Fibroblast of lung (primary cell): ENCODE measurements around the gene APC2. TPM values are rescaled to one million over a fixed set of nuclear protein-coding genes. Genes with fewer than 3 reads are reported as not detected.

Experiments
- DNase-seq, 2 donors: peaks; one replicate each; pipeline versions ENCODE4 v3.0.0 to v3.0.0-alpha.2; 2010; ENCODE audit warnings: low read depth in 2 of 2
- H2AFZ ChIP-seq: 2 replicates; pipeline ENCODE4 v1.5.1; 2012; ENCODE audit warnings: low read length, control low read depth, inconsistent platforms
- H3K27ac ChIP-seq: 2 replicates; pipeline ENCODE4 v1.5.1; 2011; ENCODE audit warnings: low read length, control low read depth; ENCODE audit not compliant: insufficient read depth
- H3K27me3 ChIP-seq: 2 replicates; pipeline ENCODE4 v1.5.1; 2011; ENCODE audit warnings: mild to moderate bottlenecking, low read length; ENCODE audit not compliant: control insufficient read depth, insufficient read depth
- H3K36me3 ChIP-seq: 2 replicates; pipeline ENCODE4 v1.5.1; 2011; ENCODE audit warnings: low read length; ENCODE audit not compliant: control insufficient read depth, insufficient read depth
- H3K4me1 ChIP-seq: 2 replicates; pipeline ENCODE4 v1.5.1; 2011; ENCODE audit warnings: low read length; ENCODE audit not compliant: control insufficient read depth, insufficient read depth; ENCODE audit errors: extremely low read depth
- H3K4me2 ChIP-seq: 2 replicates; pipeline ENCODE4 v1.5.1; 2011; ENCODE audit warnings: low read length, control low read depth; ENCODE audit not compliant: insufficient read depth; ENCODE audit errors: extremely low read depth
- H3K4me3 ChIP-seq, 4 experiments: fragments of 200-600 bp in 1 of 4; sonication (generic) in 1 of 4; replicated peaks in 1 of 4; 2 replicates each; pipeline ENCODE4 v1.5.1; 2011 to 2016; ENCODE audit warnings: low read length in 4 of 4, low read depth in 3 of 4, mild to moderate bottlenecking in 3 of 4, control low read depth in 2 of 4, inconsistent platforms in 1 of 4, mixed read lengths in 1 of 4; ENCODE audit not compliant: insufficient read depth in 1 of 4; ENCODE audit errors: control extremely low read depth in 1 of 4
- H3K79me2 ChIP-seq: 2 replicates; pipeline ENCODE4 v1.5.1; 2012; ENCODE audit warnings: mild to moderate bottlenecking, low read length, inconsistent platforms; ENCODE audit not compliant: control insufficient read depth, insufficient read depth
- H3K9ac ChIP-seq: 2 replicates; pipeline ENCODE4 v1.5.1; 2011; ENCODE audit warnings: mild to moderate bottlenecking, low read length, control low read depth; ENCODE audit not compliant: insufficient read depth
- H3K9me3 ChIP-seq: 2 replicates; pipeline ENCODE4 v1.5.1; 2012; ENCODE audit warnings: low read depth, low read length; ENCODE audit not compliant: control insufficient read depth, insufficient read depth
- H4K20me1 ChIP-seq: 2 replicates; pipeline ENCODE4 v1.5.1; 2011; ENCODE audit warnings: low read length; ENCODE audit not compliant: control insufficient read depth, insufficient read depth; ENCODE audit errors: extremely low read depth
- EZH2 ChIP-seq: IDR thresholded peaks from 2 replicates; pipeline ENCODE4 v1.5.1; 2012; ENCODE audit warnings: low read length, control low read depth, mild to moderate bottlenecking; ENCODE audit errors: missing control alignments
- polyA plus RNA-seq, 2 donors: library from polyadenylated mRNA; depleted of rRNA in 1 of 2; stranded (reverse) in 1 of 2; unstranded in 1 of 2; fragments of >200 nt; gene quantifications; 2 replicates each; pipeline ENCODE4 v1.2.1, GENCODE V29; 2011 to 2012; ENCODE audit warnings: missing spikeins in 1 of 2
- total RNA-seq: library from RNA; depleted of rRNA; stranded (reverse); fragments of >200 nt; gene quantifications from 2 replicates; pipeline ENCODE4 v1.2.1, GENCODE V29; 2014
- TF ChIP-seq, protein P1 (sequence below), 2 donors: IDR thresholded peaks in 1 of 2; conservative IDR thresholded peaks in 1 of 2; 1 replicate in 1 of 2; 2 replicates in 1 of 2; pipeline ENCODE4 v1.5.1; 2011 to 2012; ENCODE audit warnings: low read length in 2 of 2, control low read depth in 1 of 2, inconsistent platforms in 1 of 2, low read depth in 1 of 2, mild to moderate bottlenecking in 1 of 2

APC2 gene
- total and polyA plus RNA-seq, 2 donors (not counting 1 experiment from before 2014, with no cell fraction given) = 0.01 to 0.50 TPM

DNA sequence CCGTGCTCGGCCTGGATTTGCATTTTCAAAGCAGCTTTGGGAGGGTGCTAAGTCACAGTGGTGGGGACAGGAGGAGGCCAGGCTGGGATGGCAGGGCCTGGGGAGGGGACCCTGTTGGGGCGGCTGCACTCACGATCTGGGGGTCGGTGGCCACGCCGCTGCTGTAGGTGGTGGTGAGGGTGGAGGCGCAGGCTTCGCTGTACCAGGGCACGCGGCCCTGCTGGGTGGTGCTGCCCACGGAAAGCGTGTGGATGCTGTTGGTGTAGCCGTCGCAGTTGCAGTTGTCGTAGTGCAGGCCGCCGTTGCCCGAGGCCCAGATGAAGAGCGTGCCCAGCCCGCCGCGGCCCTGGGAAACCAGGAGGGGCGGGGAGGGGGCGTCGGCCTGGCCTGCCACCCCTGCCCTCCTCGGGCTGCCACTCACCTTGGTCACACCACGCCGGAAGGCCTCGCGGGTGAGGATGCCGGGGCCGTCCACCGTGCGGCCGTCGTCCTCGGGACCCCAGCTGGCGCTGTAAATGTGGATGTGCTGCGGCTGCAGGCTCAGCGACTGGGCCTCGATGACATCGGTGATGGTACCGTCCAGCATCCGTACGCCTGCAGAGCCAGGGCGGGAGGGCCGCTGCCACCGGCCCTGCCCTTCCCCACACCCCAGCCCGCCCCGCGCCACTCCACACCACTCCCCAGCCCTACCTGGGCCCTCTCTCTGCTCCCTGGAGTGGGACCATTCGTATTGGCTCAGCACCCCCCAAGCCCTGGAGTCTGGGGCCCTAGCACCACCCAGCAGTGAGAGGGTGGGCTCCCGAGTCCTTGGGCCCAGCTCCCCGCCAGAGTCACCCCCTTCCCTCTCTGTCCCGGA, 37.0 kb downstream of the APC2 start:
- no peaks in the 10 kb centered on the region for H4K20me1 ChIP-seq
- DNase-seq = no peak
- no peak for TF ChIP-seq EZH2
- TF ChIP-seq, protein P1, sequence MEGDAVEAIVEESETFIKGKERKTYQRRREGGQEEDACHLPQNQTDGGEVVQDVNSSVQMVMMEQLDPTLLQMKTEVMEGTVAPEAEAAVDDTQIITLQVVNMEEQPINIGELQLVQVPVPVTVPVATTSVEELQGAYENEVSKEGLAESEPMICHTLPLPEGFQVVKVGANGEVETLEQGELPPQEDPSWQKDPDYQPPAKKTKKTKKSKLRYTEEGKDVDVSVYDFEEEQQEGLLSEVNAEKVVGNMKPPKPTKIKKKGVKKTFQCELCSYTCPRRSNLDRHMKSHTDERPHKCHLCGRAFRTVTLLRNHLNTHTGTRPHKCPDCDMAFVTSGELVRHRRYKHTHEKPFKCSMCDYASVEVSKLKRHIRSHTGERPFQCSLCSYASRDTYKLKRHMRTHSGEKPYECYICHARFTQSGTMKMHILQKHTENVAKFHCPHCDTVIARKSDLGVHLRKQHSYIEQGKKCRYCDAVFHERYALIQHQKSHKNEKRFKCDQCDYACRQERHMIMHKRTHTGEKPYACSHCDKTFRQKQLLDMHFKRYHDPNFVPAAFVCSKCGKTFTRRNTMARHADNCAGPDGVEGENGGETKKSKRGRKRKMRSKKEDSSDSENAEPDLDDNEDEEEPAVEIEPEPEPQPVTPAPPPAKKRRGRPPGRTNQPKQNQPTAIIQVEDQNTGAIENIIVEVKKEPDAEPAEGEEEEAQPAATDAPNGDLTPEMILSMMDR (conservative IDR thresholded peaks at IDR 0.05 in 1 of 2, IDR thresholded peaks at IDR 0.05 in 1 of 2; ENCODE audit: low read depth in 1 of 2, low read length in 2 of 2) = no peak
- H3K9ac ChIP-seq = no peak overlapping the region
- no peak overlapping the region for H3K4me2 ChIP-seq
- no peaks in the 10 kb centered on the region for H3K9me3 ChIP-seq
- H3K27me3 ChIP-seq = peaks cover 5% of the 10 kb centered on the region
- no peak overlapping the region for H3K4me3 ChIP-seq
- H3K36me3 ChIP-seq = no peaks in the 10 kb centered on the region
- no peaks in the 10 kb centered on the region for H3K4me1 ChIP-seq
- no peak overlapping the region for H2AFZ ChIP-seq
- no peak overlapping the region for H3K27ac ChIP-seq
- no peaks in the 10 kb centered on the region for H3K79me2 ChIP-seq

DNA sequence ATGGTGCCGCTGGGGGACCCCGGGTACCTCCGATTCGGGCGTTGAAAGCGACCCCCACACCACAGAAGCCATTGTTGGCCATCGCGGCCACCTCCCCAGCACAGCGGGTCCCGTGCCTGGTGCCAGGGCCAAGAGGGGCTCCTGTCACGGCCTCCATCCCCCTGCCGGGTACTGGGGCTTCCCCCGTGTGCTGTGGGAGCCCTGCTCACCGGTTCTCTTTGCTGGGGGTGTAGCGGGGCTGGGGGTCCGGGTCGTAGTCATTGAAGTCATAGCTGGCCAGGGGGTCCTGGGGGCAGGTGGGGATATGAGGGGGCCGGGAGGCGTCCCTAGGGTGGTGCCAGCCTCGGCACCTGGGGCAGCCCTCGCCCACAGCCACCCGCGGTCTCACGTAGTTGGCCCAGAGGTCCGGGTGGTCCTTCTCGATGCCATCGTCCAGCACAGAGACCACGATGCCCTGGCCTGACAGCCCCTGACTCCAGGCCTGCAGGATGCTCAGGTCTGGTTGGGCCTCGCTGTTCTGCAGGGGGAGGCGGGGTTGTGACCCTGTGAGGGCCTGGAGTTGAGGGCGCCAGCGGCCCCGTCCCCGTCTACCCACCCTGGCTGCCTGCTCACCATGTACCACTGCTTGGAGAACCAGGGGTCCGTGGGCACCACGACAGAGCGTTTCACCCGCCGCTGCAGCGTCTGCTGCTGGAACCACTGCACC, 37.8 kb downstream of the APC2 start:
- Histone ChIP-seq H4K20me1 (no peaks in the 10 kb centered on the region), H3K36me3 (no peaks in the 10 kb centered on the region), H3K27ac (no peak overlapping the region), H3K4me2 (no peak overlapping the region), H3K4me3 (no peak overlapping the region), H3K9me3 (no peaks in the 10 kb centered on the region), H3K27me3 (peaks cover 5% of the 10 kb centered on the region), H3K79me2 (no peaks in the 10 kb centered on the region), H3K9ac (no peak overlapping the region), H2AFZ (no peak overlapping the region), H3K4me1 (no peaks in the 10 kb centered on the region)
- TF ChIP-seq EZH2 = no peak
- TF ChIP-seq, protein P1 (conservative IDR thresholded peaks at IDR 0.05 in 1 of 2, IDR thresholded peaks at IDR 0.05 in 1 of 2; ENCODE audit: low read depth in 1 of 2, low read length in 2 of 2) = no peak
- DNase-seq = no peak

DNA sequence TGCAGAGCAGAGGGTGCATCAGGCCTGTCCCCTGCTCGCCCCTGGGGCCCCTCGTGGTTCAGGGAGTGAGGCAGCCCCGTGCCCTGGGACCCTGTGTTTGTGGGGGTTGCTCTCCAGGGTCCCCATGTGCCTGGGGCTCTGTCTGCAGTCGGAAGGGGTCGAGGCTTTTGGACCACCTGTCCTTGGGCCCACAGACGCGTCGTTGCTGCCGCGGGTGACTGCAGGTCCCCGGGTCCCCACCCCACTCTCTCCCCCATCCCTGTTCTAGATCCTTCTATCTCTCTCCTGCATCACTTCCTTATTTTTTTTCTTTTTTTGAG, 38.3 kb downstream of the APC2 start:
- Histone ChIP-seq H3K9me3 (no peaks in the 10 kb centered on the region), H4K20me1 (no peaks in the 10 kb centered on the region), H3K4me1 (no peaks in the 10 kb centered on the region), H3K27me3 (peaks cover 9% of the 10 kb centered on the region), H3K4me3 (no peak overlapping the region), H3K27ac (no peak overlapping the region), H3K36me3 (no peaks in the 10 kb centered on the region), H2AFZ (no peak overlapping the region), H3K4me2 (no peak overlapping the region), H3K79me2 (no peaks in the 10 kb centered on the region), H3K9ac (no peak overlapping the region)
- no peak for DNase-seq
- TF ChIP-seq EZH2 = no peak
- TF ChIP-seq, protein P1 (conservative IDR thresholded peaks at IDR 0.05 in 1 of 2, IDR thresholded peaks at IDR 0.05 in 1 of 2; ENCODE audit: low read depth in 1 of 2, low read length in 2 of 2) = no peak
